NCI-H2227 (cell line): Measurements from ENCODE around the gene GPANK1.
A peak's percentile ranks its signal among the peaks of the same experiment; 100 is the strongest.
"Not testable (repeated sequence)": the region's sequence is repeated elsewhere in the genome, so short reads cannot be mapped to it uniquely, and the experiment has no call there.

Experiments
- DNase-seq: peaks from one replicate; lab custom pipeline; 2025; ENCODE audit not compliant: unreplicated experiment; lab: John Stamatoyannopoulos, UW

The GPANK1 gene

DNA sequence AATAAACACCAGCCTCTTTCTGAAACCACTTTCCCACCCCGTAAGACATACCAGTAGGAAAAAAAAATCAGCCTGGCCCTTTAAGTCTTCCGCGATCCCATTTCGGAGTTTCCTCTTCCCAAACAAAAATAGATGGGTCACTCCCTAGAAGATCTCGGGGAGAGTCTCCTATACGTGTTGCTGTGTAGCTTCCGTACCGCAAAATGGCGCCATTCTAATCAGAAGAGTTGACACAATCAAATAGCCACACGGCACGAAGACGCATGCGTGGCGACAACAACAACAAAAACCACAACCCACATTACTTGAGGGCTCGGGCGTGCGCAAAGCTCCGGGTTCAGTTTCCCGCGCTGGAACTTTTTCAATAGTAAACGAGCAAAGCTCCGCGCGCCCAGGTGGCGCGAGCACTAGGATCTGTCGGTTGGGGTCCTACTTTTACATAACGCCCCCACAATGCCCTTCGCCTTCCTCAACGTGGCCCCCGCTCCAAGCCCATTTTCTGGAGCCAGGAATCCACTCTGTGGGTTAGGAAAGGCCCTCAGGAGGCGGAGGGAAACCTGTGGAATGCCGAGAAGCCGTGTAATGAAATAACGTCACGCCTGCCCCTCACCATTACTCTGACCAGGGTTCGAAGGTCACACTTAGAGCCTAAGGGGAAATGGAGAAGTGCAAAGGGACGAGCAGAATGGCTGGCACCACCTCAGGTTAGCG lies at the start of gene GPANK1:
Gene GPANK1, minus strand, starts transcription at position 208 of the 711 bp plus-strand sequence. CDS start 519 bp downstream, outside the sequence.
- peak; percentile 95 for DNase-seq

DNA sequence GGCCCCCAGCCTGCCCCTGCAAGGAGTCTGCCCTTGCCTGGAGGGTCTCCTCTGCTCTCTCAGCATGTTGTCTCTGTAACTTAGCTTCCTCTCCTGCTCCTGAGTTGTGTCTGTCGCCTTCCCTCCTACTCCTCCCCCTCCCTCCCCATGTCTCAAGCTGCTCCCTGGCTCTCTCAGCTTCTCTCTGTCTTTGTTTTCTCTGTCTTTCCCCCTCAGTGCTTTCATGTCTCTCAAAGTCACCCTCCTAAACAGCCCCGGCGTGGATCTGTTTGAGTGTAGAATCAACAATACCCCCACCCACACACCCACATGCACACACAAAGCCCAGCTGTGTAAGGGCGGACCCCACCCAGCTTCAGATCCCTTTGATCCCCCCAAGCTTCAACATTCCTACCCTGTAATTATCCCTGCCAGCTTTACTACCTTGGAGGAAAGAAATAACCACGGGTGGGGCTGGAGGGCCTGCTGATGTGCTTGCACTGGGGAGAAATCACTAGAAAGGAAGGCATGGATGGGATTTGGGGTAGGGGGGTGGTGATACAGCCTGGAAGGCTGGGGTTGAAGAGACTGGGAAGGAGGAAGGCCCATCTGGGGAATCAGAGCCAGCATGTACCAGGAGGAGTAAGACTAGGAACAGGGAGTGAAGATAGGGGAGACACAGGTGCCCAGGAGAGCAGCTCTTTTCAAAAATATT lies 49.3 kb upstream of the GPANK1 start:
- DNase-seq: peak; percentile 80

DNA sequence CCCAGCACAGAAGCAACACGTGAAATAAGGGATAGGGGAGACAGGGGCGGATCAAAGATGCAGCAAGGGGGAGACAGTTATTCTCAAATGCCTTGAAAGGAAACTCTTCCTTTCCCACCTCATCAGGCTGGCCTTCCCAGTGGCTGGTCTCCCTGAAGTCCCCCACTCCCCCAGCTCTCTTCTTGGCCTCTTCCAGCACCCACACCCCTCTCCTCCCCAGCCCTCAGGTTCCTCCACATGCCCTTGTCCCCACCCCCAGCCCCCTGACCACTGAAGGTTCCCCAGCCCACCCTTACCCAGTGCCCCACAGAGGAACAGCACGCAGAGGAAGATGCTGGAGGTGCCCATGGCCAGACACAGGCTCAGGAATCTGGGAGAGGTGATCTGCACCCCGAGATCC lies 48.7 kb upstream of the GPANK1 start:
- no peak for DNase-seq

DNA sequence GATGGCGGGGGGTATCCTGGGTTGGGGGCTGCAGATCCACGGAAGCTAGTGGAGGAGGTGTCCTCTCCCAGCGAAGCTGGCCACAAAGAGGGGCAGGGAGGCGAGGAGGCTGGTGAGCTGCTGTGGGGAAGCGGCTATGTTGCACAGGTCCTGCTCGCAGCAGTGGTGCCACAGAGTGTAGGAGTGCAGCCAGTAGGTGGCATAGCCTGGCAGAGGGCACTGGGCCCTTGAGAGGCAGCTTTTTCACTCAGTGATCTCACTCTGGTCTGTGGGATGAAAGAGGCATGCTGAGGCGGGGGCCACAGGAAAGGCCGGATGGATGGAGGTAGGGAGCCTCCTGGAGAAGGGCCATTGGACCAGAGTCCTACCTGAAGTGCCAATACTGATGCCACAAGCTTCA lies 47.5 kb upstream of the GPANK1 start:
- no peak for DNase-seq

- no peak for DNase-seq
These were observed 46.4 kb upstream of the GPANK1 start for GRCh38 chr6:31711233-31711632.

- no peak for DNase-seq
These were observed 45.9 kb upstream of the GPANK1 start for GRCh38 chr6:31710523-31711219.

DNA sequence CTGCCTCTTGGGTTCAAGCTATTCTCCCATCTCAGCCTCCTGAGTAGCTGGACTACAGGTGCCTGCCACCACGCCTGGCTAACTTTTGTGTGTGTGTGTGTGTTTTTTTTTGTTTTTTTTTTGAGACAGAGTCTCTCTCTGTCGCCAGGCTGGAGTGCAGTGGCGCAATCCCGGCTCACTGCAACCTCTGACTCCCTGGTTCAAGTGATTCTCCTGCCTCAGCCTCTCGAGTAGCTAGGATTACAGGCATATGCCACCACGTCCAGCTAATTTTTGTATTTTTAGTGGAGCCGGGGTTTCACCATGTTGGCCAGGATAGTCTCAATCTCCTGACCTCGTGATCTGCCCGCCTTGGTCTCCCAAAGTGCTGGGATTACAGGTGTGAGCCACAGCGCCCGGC lies 44.4 kb upstream of the GPANK1 start:
- not testable (repeated sequence) for DNase-seq

DNA sequence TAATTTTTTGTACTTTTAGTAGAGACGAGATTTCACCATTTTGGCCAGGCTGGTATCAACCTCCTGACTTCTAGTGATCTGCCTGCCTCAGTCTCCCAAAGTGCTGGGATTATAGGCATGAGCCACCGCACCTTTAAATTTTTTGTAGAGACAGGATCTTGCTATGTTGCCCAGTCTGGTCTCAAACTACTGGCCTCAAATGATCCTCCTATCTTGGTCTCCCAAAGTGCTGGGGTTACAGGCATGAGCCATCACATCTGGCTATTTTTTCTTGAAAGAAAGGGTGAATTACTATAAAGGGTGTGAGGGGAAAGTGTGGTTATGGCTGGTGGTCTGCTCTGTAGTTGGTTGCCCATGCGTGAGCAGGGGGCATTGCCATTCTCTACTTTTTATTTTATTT lies 43.4 kb upstream of the GPANK1 start:
- DNase-seq: no peak

DNA sequence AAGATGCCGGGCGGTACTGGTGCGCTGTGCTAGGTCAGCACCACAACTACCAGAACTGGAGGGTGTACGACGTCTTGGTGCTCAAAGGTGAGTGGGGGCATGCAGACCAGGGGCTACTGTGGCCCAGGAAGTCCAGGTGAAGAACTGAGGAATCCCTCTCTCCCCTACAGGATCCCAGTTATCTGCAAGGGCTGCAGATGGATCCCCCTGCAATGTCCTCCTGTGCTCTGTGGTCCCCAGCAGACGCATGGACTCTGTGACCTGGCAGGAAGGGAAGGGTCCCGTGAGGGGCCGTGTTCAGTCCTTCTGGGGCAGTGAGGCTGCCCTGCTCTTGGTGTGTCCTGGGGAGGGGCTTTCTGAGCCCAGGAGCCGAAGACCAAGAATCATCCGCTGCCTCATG lies 42.9 kb upstream of the GPANK1 start:
- no peak for DNase-seq

DNA sequence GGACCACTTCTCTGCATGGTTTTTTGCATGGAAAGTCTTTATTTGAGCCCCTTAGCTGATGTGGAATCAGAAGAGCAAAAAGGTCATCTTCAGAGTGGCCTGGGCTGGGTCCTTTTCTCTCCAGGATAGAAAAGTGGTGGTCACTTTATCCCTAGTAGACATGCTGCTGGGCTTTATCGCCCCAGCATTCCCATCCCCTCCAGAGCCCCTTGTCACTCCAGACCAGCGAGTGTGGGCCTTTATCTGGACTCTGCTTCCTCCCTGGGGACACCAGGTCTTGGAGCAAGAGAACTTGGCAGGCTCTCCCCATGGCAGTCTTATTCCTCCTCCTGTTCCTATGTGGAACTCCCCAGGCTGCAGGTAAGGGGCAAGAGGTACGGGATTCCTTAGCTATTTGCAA lies 41.8 kb upstream of the GPANK1 start, which contains the start of gene LY6G6F:
Gene LY6G6F, plus strand, starts transcription at position 268 of the 400 bp plus-strand sequence. Its CDS starts 41 bp downstream, at position 309.
- no peak for DNase-seq

DNA sequence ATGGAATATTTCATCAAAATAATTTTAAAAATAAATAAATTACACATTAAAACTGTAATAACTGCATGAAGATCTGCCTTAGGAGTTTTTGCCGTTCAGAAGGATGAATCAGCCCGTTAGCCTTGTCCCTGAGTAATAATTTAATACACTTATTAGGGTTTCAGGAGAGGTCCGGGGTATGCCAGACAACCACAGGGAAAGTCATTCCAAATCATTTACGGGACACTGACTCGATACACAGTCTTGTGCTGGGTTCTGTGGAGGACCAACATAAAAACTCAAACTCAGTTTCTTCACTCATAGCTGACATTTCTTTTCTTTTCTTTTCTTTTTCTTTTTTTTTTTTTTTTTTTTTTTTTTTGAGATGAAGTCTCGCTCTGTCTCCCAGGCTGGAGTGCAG lies 41.1 kb upstream of the GPANK1 start:
- no peak for DNase-seq

- peak; percentile 98 for DNase-seq
These were observed 38.3 kb upstream of the GPANK1 start, which contains the start of gene ABHD16A for GRCh38 chr6:31702819-31703716. Gene ABHD16A (minus strand): TSS chr6:31703324. CDS start chr6:31703281, 43 bp downstream.

- no peak for DNase-seq
These were observed 37.6 kb upstream of the GPANK1 start for GRCh38 chr6:31702405-31702818.

GRCh38 chr6:31701666-31702404 lies 37.0 kb upstream of the GPANK1 start:
- no peak for DNase-seq

DNA sequence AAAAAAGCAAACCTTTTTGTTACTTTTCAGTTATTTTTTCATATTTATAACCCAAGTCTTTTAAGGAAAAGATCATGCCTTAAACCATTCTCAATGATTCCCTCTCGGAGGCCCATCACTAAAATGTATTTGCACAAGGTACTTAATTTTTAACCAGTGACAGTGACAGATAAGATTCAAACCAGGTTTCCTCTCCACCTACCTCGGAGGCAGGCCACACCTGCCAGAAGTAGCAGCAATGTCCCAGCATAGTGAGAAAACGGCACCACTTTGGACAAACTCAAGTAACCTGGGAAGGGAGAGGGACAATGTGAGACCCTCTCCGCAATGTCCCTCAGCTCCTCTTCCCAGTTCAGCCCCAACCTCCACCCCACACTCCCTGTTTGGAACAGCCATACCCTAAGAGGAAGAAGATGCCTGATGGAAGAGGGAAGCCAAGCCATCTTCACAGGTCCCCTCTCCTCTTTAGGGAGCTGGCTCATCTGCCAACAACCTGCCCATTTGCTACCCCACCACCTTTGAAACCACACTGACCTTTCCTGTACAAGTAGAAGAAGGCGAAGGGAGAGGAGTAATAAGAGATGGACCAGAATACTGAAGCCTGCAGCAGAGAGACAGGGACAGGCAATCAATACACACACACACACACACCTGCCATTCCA lies 36.1 kb upstream of the GPANK1 start:
- DNase-seq: no peak

- DNase-seq: no peak
These were observed 32.8 kb upstream of the GPANK1 start for GRCh38 chr6:31697555-31697954.

GRCh38 chr6:31693535-31693934 lies 28.7 kb upstream of the GPANK1 start:
- DNase-seq: no peak

DNA sequence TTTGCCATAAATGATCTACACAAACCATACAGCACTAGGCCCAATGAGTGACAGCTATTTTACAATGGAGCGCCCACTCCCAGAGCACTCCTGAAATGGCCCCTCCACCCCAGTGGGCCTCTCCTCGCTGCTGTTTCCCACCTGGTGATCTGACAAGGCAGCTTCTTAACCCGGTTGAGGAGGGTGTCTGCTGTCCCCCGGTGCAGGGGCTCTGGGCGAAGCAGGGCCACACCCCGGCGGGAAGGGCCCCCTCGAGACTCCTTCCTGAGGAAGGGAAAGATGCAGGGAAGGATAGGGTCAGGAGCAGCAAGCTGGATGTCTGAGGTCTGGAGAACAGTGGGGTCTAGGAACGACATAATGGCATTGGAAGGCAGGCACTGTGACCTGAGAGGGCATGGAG lies 28.1 kb upstream of the GPANK1 start:
- no peak for DNase-seq

DNA sequence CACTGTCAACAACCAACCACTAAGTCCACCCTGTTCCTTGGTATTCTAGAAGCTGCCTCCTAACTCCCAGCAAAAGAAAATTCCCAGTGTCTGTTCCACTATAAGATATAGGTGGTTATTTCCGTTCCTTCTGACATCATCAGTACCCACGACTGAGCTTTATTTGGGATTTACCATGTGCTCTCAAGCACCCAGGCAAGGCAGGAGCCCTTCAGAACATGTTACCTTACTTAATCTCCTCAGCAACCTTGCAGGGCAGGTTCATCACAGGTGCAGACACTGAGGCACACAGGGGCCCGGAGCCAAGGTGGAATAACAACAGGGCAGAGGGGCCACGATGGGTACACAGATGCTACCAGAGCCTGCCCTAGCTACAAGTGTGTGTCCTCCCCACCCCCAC lies 27.6 kb upstream of the GPANK1 start:
- no peak for DNase-seq
